GM12874 (cell line): ENCODE measurements around the gene PGM5.

Experiments used
- CTCF ChIP-seq: IDR thresholded peaks from 2 replicates; pipeline ENCODE4 v1.5.1; 2011; ENCODE audit warnings: low read depth, mild to moderate bottlenecking, control low read depth, low read length, moderate library complexity; ENCODE audit not compliant: insufficient read depth

The PGM5 gene

GRCh38 chr9:68489646-68490045, 133.2 kb downstream of the PGM5 start:
- TF ChIP-seq CTCF: no peak

- TF ChIP-seq CTCF: no peak
Measured at GRCh38 chr9:68492806-68493205, 136.4 kb downstream of the PGM5 start.

GRCh38 chr9:68493541-68493940, 137.1 kb downstream of the PGM5 start:
- no peak for TF ChIP-seq CTCF

- no peak for TF ChIP-seq CTCF
Measured at GRCh38 chr9:68493958-68494577, 137.7 kb downstream of the PGM5 start.

GRCh38 chr9:68495247-68495646, 138.8 kb downstream of the PGM5 start:
- no peak for TF ChIP-seq CTCF

GRCh38 chr9:68496356-68496755, 139.9 kb downstream of the PGM5 start:
- no peak for TF ChIP-seq CTCF

- TF ChIP-seq CTCF: no peak
Measured at GRCh38 chr9:68497629-68498028, 141.2 kb downstream of the PGM5 start.

- no peak for TF ChIP-seq CTCF
Measured at GRCh38 chr9:68498816-68499215, 142.4 kb downstream of the PGM5 start.
